HepG2 (cell line): ENCODE results near the gene GRB10. TPM values are rescaled to one million over a fixed set of nuclear protein-coding genes. Genes with fewer than 3 reads are reported as not detected.

Source experiments
- ATF4 ChIP-seq, 2 experiments: fragments of 450-650 bp in 1 of 2; sonication (generic) in 1 of 2; formaldehyde crosslinking; IDR thresholded peaks; 2 replicates each; pipeline versions ENCODE4 v1.5.0 to v1.8.0; 2020 to 2022; ENCODE audit warnings: mild to moderate bottlenecking in 1 of 2, missing genetic modification reagents in 1 of 2
- CEBPB ChIP-seq: IDR thresholded peaks from 2 replicates; pipeline ENCODE4 v1.6.1; 2011; ENCODE audit warnings: low read depth, low read length, improper control_type of control experiment, borderline replicate concordance
- CEBPG ChIP-seq: IDR thresholded peaks from 2 replicates; pipeline ENCODE4 v1.6.1; 2016
- ERF ChIP-seq: IDR thresholded peaks from 2 replicates; pipeline ENCODE4 v1.6.1; 2018; ENCODE audit warnings: missing biosample characterization, missing genetic modification reagents
- FOXK1 ChIP-seq: sonication (generic); formaldehyde crosslinking; IDR thresholded peaks from 2 replicates; pipeline ENCODE4 v1.4.0; 2020; ENCODE audit warnings: low read depth, missing genetic modification reagents, borderline replicate concordance
- HMGXB3 ChIP-seq: sonication (generic); formaldehyde crosslinking; IDR thresholded peaks from 2 replicates; pipeline ENCODE4 v1.4.0; 2020; ENCODE audit warnings: missing genetic modification reagents, borderline replicate concordance
- LCORL ChIP-seq, 2 experiments: fragments of 450-650 bp in 1 of 2; sonication (generic) in 1 of 2; formaldehyde crosslinking in 1 of 2; IDR thresholded peaks; 2 replicates each; pipeline versions ENCODE4 v1.5.0 to v1.6.1; 2017 to 2020; ENCODE audit warnings: antibody characterized with exemption in 1 of 2, missing genetic modification reagents in 1 of 2
- NR1H2 ChIP-seq: sonication (generic); formaldehyde crosslinking; IDR thresholded peaks from 2 replicates; pipeline ENCODE4 v1.8.1; 2022; ENCODE audit warnings: low read depth, missing genetic modification reagents, borderline replicate concordance
- SALL1 ChIP-seq: sonication (generic); formaldehyde crosslinking; IDR thresholded peaks from 2 replicates; pipeline ENCODE4 v1.8.0; 2022; ENCODE audit warnings: mild to moderate bottlenecking, missing genetic modification reagents
- SOX6 ChIP-seq, 2 experiments: fragments of 450-650 bp in 1 of 2; sonication (generic) in 1 of 2; formaldehyde crosslinking in 1 of 2; IDR thresholded peaks; 2 replicates each; pipeline versions ENCODE4 v1.4.0 to v1.6.1; 2017 to 2020; ENCODE audit warnings: antibody characterized with exemption in 1 of 2, mild to moderate bottlenecking in 1 of 2, missing genetic modification reagents in 1 of 2
- STAG1 ChIP-seq: sonication (generic); formaldehyde crosslinking; IDR thresholded peaks from 2 replicates; pipeline ENCODE4 v1.4.0; 2020; ENCODE audit warnings: missing genetic modification reagents
- ZFP36 ChIP-seq: fragments of 150-350 bp; IDR thresholded peaks from 2 replicates; pipeline ENCODE4 v1.6.1; 2018; ENCODE audit warnings: borderline replicate concordance, low read length, low read depth; ENCODE audit not compliant: partially characterized antibody
- ZNF331 ChIP-seq: sonication (generic); formaldehyde crosslinking; IDR thresholded peaks from 2 replicates; pipeline ENCODE4 v1.4.0; 2020; ENCODE audit warnings: missing genetic modification reagents
- polyA plus RNA-seq, 8 experiments: library from polyadenylated mRNA; depleted of rRNA in 3 of 8; stranded (reverse) in 7 of 8; unstranded in 1 of 8; fragments of >200 nt; fragmentation: Illumina TruSeq in 4 of 8; extraction: Trizol in 4 of 8; gene quantifications; 2 replicates each; pipeline versions ENCODE4 v1.2.1 to v1.2.3, GENCODE V29; 2011 to 2016; ENCODE audit warnings: low read depth in 4 of 8, missing spikeins in 1 of 8, mixed read lengths in 1 of 8; ENCODE audit not compliant: insufficient read depth in 1 of 8
- total RNA-seq, 5 experiments: library from RNA; depleted of rRNA; stranded (reverse); fragments of >200 nt; fragmentation: Illumina TruSeq; extraction: Trizol; gene quantifications; 2 replicates each; pipeline ENCODE4 v1.2.3, GENCODE V29; 2016; ENCODE audit warnings: low read depth in 1 of 5
- TF ChIP-seq, protein P1 (sequence below): sonication (generic); formaldehyde crosslinking; IDR thresholded peaks from 2 replicates; pipeline ENCODE4 v1.5.1; 2020; ENCODE audit warnings: mild to moderate bottlenecking, missing genetic modification reagents, moderate library complexity
- TF ChIP-seq, protein P2 (sequence below): sonication (generic); formaldehyde crosslinking; IDR thresholded peaks from 2 replicates; pipeline ENCODE4 v1.5.0; 2020; ENCODE audit warnings: mild to moderate bottlenecking, missing genetic modification reagents

The GRB10 gene
- total and polyA plus RNA-seq, 2 of the 13 experiments (the other 11 are each of a cell fraction or from before 2014, with no cell fraction given) = 4.0 to 6.8 TPM

GRCh38 chr7:50632561-50633413, 149.9 kb downstream of the GRB10 start (continued):
- TF ChIP-seq HMGXB3 (0 out of 2 replicates have a peak, but pooled peaks have one; percentile 21), NR1H2 (CRISPR knock-in tag) (no peak), FOXK1 (peak; percentile 78; the same call in 1 of the 2 replicates), ERF (CRISPR knock-in tag) (0 out of 2 replicates have a peak, but pooled peaks have one; percentile 42), ATF4 (CRISPR knock-in tag; IDR thresholded peaks at IDR 0.05) (0 out of 4 replicates have a peak, but pooled peaks of 1 of the 2 experiments have one; percentile 23), SOX6 (IDR thresholded peaks at IDR 0.05) (no peak), SOX6 (CRISPR knock-in tag; IDR thresholded peaks at IDR 0.05) (peak; percentile 40; the same call in 1 of the 2 replicates), LCORL (IDR thresholded peaks at IDR 0.05) (no peak), LCORL (CRISPR knock-in tag; IDR thresholded peaks at IDR 0.05) (peak; percentile 39; the same call in 1 of the 2 replicates), STAG1 (peak; percentile 78), CEBPG (CRISPR knock-in tag) (peak; percentile 66), ZFP36 (peak; percentile 8), ZNF331 (peak; percentile 26; the same call in 1 of the 2 replicates), SALL1 (peak; percentile 53), CEBPB (peak; percentile 71)
- TF ChIP-seq, protein P1, sequence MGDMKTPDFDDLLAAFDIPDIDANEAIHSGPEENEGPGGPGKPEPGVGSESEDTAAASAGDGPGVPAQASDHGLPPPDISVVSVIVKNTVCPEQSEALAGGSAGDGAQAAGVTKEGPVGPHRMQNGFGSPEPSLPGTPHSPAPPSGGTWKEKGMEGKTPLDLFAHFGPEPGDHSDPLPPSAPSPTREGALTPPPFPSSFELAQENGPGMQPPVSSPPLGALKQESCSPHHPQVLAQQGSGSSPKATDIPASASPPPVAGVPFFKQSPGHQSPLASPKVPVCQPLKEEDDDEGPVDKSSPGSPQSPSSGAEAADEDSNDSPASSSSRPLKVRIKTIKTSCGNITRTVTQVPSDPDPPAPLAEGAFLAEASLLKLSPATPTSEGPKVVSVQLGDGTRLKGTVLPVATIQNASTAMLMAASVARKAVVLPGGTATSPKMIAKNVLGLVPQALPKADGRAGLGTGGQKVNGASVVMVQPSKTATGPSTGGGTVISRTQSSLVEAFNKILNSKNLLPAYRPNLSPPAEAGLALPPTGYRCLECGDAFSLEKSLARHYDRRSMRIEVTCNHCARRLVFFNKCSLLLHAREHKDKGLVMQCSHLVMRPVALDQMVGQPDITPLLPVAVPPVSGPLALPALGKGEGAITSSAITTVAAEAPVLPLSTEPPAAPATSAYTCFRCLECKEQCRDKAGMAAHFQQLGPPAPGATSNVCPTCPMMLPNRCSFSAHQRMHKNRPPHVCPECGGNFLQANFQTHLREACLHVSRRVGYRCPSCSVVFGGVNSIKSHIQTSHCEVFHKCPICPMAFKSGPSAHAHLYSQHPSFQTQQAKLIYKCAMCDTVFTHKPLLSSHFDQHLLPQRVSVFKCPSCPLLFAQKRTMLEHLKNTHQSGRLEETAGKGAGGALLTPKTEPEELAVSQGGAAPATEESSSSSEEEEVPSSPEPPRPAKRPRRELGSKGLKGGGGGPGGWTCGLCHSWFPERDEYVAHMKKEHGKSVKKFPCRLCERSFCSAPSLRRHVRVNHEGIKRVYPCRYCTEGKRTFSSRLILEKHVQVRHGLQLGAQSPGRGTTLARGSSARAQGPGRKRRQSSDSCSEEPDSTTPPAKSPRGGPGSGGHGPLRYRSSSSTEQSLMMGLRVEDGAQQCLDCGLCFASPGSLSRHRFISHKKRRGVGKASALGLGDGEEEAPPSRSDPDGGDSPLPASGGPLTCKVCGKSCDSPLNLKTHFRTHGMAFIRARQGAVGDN (CRISPR knock-in tag) = peak; percentile 45
- TF ChIP-seq, protein P2, sequence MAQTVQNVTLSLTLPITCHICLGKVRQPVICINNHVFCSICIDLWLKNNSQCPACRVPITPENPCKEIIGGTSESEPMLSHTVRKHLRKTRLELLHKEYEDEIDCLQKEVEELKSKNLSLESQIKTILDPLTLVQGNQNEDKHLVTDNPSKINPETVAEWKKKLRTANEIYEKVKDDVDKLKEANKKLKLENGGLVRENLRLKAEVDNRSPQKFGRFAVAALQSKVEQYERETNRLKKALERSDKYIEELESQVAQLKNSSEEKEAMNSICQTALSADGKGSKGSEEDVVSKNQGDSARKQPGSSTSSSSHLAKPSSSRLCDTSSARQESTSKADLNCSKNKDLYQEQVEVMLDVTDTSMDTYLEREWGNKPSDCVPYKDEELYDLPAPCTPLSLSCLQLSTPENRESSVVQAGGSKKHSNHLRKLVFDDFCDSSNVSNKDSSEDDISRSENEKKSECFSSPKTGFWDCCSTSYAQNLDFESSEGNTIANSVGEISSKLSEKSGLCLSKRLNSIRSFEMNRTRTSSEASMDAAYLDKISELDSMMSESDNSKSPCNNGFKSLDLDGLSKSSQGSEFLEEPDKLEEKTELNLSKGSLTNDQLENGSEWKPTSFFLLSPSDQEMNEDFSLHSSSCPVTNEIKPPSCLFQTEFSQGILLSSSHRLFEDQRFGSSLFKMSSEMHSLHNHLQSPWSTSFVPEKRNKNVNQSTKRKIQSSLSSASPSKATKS = no peak
